ENCODE results near the gene TMEM130. TPM values are rescaled to one million over a fixed set of nuclear protein-coding genes. Genes with fewer than 3 reads are reported as not detected.

Gene TMEM130
- total RNA-seq, 4 donors from 2014 or later, result 1.6 TPM; not detected in 3

- DNase-seq, result no peak
- H3K36me3 ChIP-seq, result no peaks in the 10 kb centered on the region
- H3K4me1 ChIP-seq, result no peaks in the 10 kb centered on the region
- H3K9me3 ChIP-seq, result no peaks in the 10 kb centered on the region
- no peak overlapping the region for H3K27ac ChIP-seq
- TF ChIP-seq POLR2A (IDR thresholded peaks at IDR 0.05), result no peak
- TF ChIP-seq, protein P1, sequence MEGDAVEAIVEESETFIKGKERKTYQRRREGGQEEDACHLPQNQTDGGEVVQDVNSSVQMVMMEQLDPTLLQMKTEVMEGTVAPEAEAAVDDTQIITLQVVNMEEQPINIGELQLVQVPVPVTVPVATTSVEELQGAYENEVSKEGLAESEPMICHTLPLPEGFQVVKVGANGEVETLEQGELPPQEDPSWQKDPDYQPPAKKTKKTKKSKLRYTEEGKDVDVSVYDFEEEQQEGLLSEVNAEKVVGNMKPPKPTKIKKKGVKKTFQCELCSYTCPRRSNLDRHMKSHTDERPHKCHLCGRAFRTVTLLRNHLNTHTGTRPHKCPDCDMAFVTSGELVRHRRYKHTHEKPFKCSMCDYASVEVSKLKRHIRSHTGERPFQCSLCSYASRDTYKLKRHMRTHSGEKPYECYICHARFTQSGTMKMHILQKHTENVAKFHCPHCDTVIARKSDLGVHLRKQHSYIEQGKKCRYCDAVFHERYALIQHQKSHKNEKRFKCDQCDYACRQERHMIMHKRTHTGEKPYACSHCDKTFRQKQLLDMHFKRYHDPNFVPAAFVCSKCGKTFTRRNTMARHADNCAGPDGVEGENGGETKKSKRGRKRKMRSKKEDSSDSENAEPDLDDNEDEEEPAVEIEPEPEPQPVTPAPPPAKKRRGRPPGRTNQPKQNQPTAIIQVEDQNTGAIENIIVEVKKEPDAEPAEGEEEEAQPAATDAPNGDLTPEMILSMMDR (IDR thresholded peaks at IDR 0.05), result no peak
- H3K27me3 ChIP-seq, result no peaks in the 10 kb centered on the region
- H3K4me3 ChIP-seq, result no peak overlapping the region
Measured at GRCh38 chr7:98833022-98833421, 36.8 kb downstream of the TMEM130 start.

DNA sequence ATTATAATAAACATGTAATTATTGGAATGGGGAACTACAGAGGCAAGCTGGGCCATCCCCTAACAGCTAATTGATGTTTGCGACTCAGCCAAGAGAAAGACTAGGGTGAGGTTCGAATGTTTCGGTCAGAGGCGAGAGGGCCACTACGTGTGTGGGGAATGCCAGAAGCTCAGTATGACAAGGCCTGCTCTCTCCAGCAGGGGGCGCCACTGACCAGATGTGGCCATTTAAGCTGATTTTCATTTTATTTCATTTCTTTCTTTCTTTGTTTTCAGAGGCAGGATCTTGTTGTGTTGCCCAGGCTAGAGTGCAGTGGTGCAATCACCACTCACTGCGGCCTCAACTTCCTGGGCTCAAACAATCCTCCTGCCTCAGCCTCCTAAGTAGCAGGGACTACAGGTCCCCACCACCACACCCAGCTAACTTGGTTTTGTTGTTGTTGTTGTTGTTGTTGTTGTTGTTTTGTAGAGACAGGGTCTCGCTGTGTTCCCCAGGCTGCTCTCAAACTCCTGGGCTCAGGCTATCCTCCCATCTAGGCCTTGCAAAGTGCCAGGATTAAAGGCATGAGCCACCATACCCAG, 38.1 kb downstream of the TMEM130 start:
- Histone ChIP-seq H3K4me3 (no peak overlapping the region), H3K27ac (no peak overlapping the region), H3K36me3 (no peaks in the 10 kb centered on the region), H3K9me3 (no peaks in the 10 kb centered on the region), H3K4me1 (no peaks in the 10 kb centered on the region), H3K27me3 (no peaks in the 10 kb centered on the region)
- TF ChIP-seq, protein P1 (IDR thresholded peaks at IDR 0.05), result peak in 4 of 6 experiments; percentile 13 to 39 (median 28)
- TF ChIP-seq POLR2A (IDR thresholded peaks at IDR 0.05), result no peak
- DNase-seq, result peak in 1 of 3 donors; percentile 49

GRCh38 chr7:98830972-98831548, 38.8 kb downstream of the TMEM130 start:
- DNase-seq, result no peak
- H3K27me3 ChIP-seq, result no peaks in the 10 kb centered on the region
- no peaks in the 10 kb centered on the region for H3K36me3 ChIP-seq
- no peaks in the 10 kb centered on the region for H3K9me3 ChIP-seq
- TF ChIP-seq, protein P1 (IDR thresholded peaks at IDR 0.05), result no peak
- H3K27ac ChIP-seq, result no peak overlapping the region
- no peak overlapping the region for H3K4me3 ChIP-seq
- H3K4me1 ChIP-seq, result no peaks in the 10 kb centered on the region

- Histone ChIP-seq H3K9me3 (no peaks in the 10 kb centered on the region), H3K4me3 (no peak overlapping the region), H3K4me1 (no peaks in the 10 kb centered on the region), H3K27me3 (no peaks in the 10 kb centered on the region), H3K27ac (no peak overlapping the region), H3K36me3 (no peaks in the 10 kb centered on the region)
- DNase-seq, result no peak
- TF ChIP-seq, protein P1 (IDR thresholded peaks at IDR 0.05), result no peak
- no peak for TF ChIP-seq POLR2A (IDR thresholded peaks at IDR 0.05)
Measured at GRCh38 chr7:98828368-98828767, 41.4 kb downstream of the TMEM130 start.

GRCh38 chr7:98827258-98827657, 42.6 kb downstream of the TMEM130 start:
- H3K4me1 ChIP-seq, result no peaks in the 10 kb centered on the region
- no peak overlapping the region for H3K4me3 ChIP-seq
- no peaks in the 10 kb centered on the region for H3K9me3 ChIP-seq
- no peak for TF ChIP-seq POLR2A (IDR thresholded peaks at IDR 0.05)
- TF ChIP-seq, protein P1 (IDR thresholded peaks at IDR 0.05), result no peak
- DNase-seq, result no peak
- no peaks in the 10 kb centered on the region for H3K27me3 ChIP-seq
- H3K27ac ChIP-seq, result no peak overlapping the region
- no peaks in the 10 kb centered on the region for H3K36me3 ChIP-seq

Data from Peyer's patch (tissue), 4 donors.